ENCODE measurements around the gene SOX30. TPM values are rescaled to one million over a fixed set of nuclear protein-coding genes. Genes with fewer than 3 reads are reported as not detected.

Gene SOX30
- total RNA-seq, 1 donor from 2014 or later: not detected

DNA sequence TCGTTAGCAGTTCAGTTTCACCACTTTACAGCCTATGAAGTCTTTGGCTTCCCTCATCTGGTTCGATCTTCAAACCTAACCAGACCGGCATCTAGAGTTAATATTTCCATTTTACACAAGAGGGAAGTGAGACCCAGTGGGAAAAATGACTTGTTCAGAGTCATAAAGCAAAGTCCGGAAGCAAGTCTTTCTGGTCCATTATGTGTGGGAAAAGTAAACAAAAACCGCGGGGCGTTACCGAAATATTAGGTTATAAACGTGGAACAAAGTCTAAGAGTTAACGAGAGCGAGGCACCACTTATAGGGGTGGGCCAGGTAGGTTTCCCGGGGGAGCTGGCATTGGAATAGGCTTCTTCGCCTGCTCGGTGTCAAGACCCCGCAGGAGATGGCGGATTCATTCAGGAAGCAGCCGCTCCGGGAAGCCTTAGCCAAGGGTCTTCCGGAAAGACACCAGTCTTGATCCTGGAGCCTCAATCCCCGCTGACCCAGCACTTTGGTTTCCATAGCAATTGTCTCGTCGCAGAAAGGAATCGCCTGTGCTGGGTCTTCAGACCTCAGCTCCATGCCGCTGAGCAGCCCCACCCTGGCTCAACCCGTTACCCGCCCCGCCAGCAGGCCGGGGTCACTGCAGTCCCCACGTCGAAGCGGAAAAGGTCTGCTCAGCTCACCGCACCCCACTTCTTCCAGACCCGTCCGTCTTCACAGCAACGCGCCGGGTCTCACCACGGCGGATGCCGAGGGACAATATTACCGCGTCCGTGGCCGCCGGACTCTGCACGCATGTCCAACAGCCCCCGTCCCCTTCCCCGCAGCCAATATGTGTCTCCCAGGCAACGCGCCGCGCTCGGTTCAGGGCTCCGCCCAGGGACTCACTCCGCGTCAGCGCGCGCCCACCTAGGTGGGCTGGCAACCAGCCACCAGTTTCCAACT, 18.7 kb upstream of the SOX30 start, which contains the start of gene C5orf52:
C5orf52 (plus strand) TSS at position 872 of the 930 bp plus-strand sequence. CDS start 82 bp downstream, outside the sequence.
- DNase-seq (ENCODE audit: extremely low spot score in 2 of 2): peak; percentile 67 to 83
- Histone ChIP-seq H3K4me1 (peaks cover 14% of the 10 kb centered on the region), H3K9me3 (no peaks in the 10 kb centered on the region), H3K27ac (no peak within 1 kb of the TSS), H3K27me3 (no peaks in the 10 kb centered on the region), H3K4me3 (peak within 1 kb of the TSS; percentile 44 to 45), H3K36me3 (no peaks in the 10 kb centered on the region)
- TF ChIP-seq POLR2AphosphoS5 (IDR thresholded peaks at IDR 0.05; ENCODE audit: insufficient read depth in 1 of 2, low read depth in 1 of 2): no peak
- TF ChIP-seq POLR2A (IDR thresholded peaks at IDR 0.05): no peak
- TF ChIP-seq, protein P1, sequence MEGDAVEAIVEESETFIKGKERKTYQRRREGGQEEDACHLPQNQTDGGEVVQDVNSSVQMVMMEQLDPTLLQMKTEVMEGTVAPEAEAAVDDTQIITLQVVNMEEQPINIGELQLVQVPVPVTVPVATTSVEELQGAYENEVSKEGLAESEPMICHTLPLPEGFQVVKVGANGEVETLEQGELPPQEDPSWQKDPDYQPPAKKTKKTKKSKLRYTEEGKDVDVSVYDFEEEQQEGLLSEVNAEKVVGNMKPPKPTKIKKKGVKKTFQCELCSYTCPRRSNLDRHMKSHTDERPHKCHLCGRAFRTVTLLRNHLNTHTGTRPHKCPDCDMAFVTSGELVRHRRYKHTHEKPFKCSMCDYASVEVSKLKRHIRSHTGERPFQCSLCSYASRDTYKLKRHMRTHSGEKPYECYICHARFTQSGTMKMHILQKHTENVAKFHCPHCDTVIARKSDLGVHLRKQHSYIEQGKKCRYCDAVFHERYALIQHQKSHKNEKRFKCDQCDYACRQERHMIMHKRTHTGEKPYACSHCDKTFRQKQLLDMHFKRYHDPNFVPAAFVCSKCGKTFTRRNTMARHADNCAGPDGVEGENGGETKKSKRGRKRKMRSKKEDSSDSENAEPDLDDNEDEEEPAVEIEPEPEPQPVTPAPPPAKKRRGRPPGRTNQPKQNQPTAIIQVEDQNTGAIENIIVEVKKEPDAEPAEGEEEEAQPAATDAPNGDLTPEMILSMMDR (IDR thresholded peaks at IDR 0.05): no peak
- intact Hi-C loops (cut with DNase I): no loop called here

- Histone ChIP-seq H3K27ac (no peak overlapping the region), H3K27me3 (no peaks in the 10 kb centered on the region), H3K36me3 (no peaks in the 10 kb centered on the region), H3K4me1 (peaks cover 14% of the 10 kb centered on the region), H3K9me3 (no peaks in the 10 kb centered on the region), H3K4me3 (no peak overlapping the region)
- DNase-seq (ENCODE audit: extremely low spot score in 2 of 2): peak in 1 of 2 donors; percentile 52
- TF ChIP-seq, protein P1 (IDR thresholded peaks at IDR 0.05): no peak
- no peak for TF ChIP-seq POLR2A (IDR thresholded peaks at IDR 0.05)
- no peak for TF ChIP-seq POLR2AphosphoS5 (IDR thresholded peaks at IDR 0.05; ENCODE audit: insufficient read depth in 1 of 2, low read depth in 1 of 2)
- intact Hi-C loops (cut with DNase I): no loop called here
These were observed 17.5 kb upstream of the SOX30 start for GRCh38 chr5:157669701-157670097.

DNA sequence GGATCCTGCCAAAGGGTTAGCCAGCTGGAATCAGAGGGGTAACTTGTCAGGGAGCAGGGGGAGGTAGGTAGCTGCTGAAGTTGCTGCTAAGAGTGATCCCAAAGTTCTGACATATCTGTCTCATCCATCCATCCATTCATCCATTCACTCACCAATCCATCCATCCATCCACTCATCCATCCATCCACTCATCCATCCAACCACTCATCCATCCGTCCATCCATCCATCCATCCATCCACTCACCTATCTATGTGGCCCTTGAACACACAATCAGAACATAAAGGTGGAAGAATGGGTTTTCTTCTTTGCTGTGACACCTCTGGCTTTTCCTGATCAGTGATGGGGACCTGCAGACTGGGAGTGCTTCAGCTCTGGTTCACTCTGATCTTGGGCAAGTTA, 16.1 kb upstream of the SOX30 start:
- Histone ChIP-seq H3K27ac (no peak overlapping the region), H3K9me3 (no peaks in the 10 kb centered on the region), H3K27me3 (no peaks in the 10 kb centered on the region), H3K4me3 (no peak overlapping the region), H3K4me1 (peaks cover 14% of the 10 kb centered on the region), H3K36me3 (no peaks in the 10 kb centered on the region)
- DNase-seq (ENCODE audit: extremely low spot score in 2 of 2): no peak
- TF ChIP-seq POLR2A (IDR thresholded peaks at IDR 0.05) (no peak), POLR2AphosphoS5 (IDR thresholded peaks at IDR 0.05; ENCODE audit: insufficient read depth in 1 of 2, low read depth in 1 of 2) (no peak)
- TF ChIP-seq, protein P1 (IDR thresholded peaks at IDR 0.05): no peak
- intact Hi-C loops (cut with DNase I): no loop called here

DNA sequence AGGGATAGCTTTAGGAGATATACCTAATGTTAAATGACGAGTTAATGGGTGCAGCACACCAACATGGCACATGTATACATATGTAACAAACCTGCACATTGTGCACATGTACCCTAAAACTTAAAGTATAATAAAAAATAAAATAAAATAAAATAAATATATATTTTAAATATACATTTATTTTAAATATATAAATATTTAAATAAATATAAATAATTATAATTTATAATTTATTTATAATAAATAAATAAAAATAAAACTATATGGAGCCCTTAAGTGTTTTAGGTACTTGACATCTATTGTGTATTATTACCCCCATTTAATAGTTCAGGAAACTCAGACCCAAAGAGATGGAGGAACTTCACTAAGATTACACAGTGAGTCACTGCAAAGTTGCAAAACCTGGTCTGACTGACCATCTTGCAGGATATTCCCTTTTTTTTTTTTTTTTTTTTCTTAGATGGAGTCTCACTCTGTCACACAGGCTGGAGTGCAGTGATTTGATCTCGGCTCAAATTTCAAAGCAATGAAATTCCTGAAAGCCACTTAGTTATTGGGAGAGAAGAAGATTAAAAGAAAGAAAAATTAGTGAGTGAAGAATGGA, 13.3 kb upstream of the SOX30 start:
- intact Hi-C loops (cut with DNase I): no loop called here
- no peak for DNase-seq (ENCODE audit: extremely low spot score in 2 of 2)
- H3K27ac ChIP-seq: no peak overlapping the region
- no peaks in the 10 kb centered on the region for H3K9me3 ChIP-seq
- H3K4me1 ChIP-seq: peaks cover 4% of the 10 kb centered on the region
- TF ChIP-seq, protein P1 (IDR thresholded peaks at IDR 0.05): no peak
- TF ChIP-seq POLR2AphosphoS5 (IDR thresholded peaks at IDR 0.05; ENCODE audit: insufficient read depth in 1 of 2, low read depth in 1 of 2): no peak
- TF ChIP-seq POLR2A (IDR thresholded peaks at IDR 0.05): no peak
- H3K27me3 ChIP-seq: no peaks in the 10 kb centered on the region
- no peaks in the 10 kb centered on the region for H3K36me3 ChIP-seq
- no peak overlapping the region for H3K4me3 ChIP-seq

All from vagina (tissue), 2 donors.